WTC11 (cell line): ENCODE measurements around the gene MRPS22. TPM values are rescaled to one million over a fixed set of nuclear protein-coding genes. Genes with fewer than 3 reads are reported as not detected.
"Not testable (repeated sequence)": the region's sequence is repeated elsewhere in the genome, so short reads cannot be mapped to it uniquely, and the experiment has no call there.

Experiments
- ATAC-seq: fragments of 200-7000 bp; cut with Tn5 transposase; 2 replicates; pipeline ENCODE4 v1.10.0; 2021; ENCODE audit warnings: mild to moderate bottlenecking, moderate library complexity
- CTCF ChIA-PET: fragments of 300-600 bp; sonication (Branson Sonifier 250); formaldehyde crosslinking; loops from one replicate; lab custom pipeline; 2021; ENCODE audit warnings: antibody characterized with exemption; lab: Charles Lee
- POLR2A ChIA-PET: fragments of 350-600 bp; sonication (Branson Sonifier 250); formaldehyde crosslinking; loops from one replicate; lab custom pipeline; 2021; ENCODE audit warnings: antibody characterized with exemption; lab: Charles Lee
- DNase-seq: peaks from one replicate; pipeline ENCODE4 v3.0.0; 2021; ENCODE audit warnings: low spot score
- H3K27ac Mint-ChIP-seq: 2 replicates; pipeline ENCODE4 v1.8.0; 2021; ENCODE audit warnings: mixed read lengths
- H3K27me3 Mint-ChIP-seq: 2 replicates; pipeline ENCODE4 v1.8.0; 2021; ENCODE audit warnings: low read depth, mild to moderate bottlenecking, moderate library complexity, mixed read lengths
- H3K36me3 Mint-ChIP-seq: 2 replicates; pipeline ENCODE4 v1.8.0; 2021; ENCODE audit warnings: mixed read lengths
- H3K4me1 Mint-ChIP-seq: 2 replicates; pipeline ENCODE4 v1.8.0; 2022; ENCODE audit warnings: mixed read lengths
- H3K4me3 Mint-ChIP-seq: 2 replicates; pipeline ENCODE4 v1.8.0; 2021; ENCODE audit warnings: mild to moderate bottlenecking, moderate library complexity, mixed read lengths
- H3K9me3 Mint-ChIP-seq: 2 replicates; pipeline ENCODE4 v1.8.0; 2021; ENCODE audit warnings: mixed read lengths
- CTCF ChIP-seq: fragments of 200-600 bp; IDR thresholded peaks from 2 replicates; pipeline ENCODE4 v1.8.0; 2022; ENCODE audit warnings: antibody characterized with exemption
- E2F4 ChIP-seq: sonication (generic); formaldehyde crosslinking; IDR thresholded peaks from 2 replicates; pipeline ENCODE4 v1.8.1; 2022; ENCODE audit warnings: low read depth, mild to moderate bottlenecking, moderate library complexity, missing genetic modification reagents, borderline replicate concordance
- ELF4 ChIP-seq: sonication (generic); formaldehyde crosslinking; IDR thresholded peaks from 2 replicates; pipeline ENCODE4 v1.8.1; 2022; ENCODE audit warnings: low read depth, mild to moderate bottlenecking, moderate library complexity, missing genetic modification reagents
- EMX1 ChIP-seq: fragments of 250-450 bp; sonication (Bioruptor Pico); IDR thresholded peaks from 2 replicates; pipeline ENCODE4 v1.8.0; 2021; ENCODE audit warnings: mild to moderate bottlenecking
- ESRRA ChIP-seq: sonication (generic); formaldehyde crosslinking; IDR thresholded peaks from 2 replicates; pipeline ENCODE4 v1.8.1; 2022; ENCODE audit warnings: mild to moderate bottlenecking, missing genetic modification reagents, borderline replicate concordance
- ETV6 ChIP-seq: sonication (generic); formaldehyde crosslinking; IDR thresholded peaks from 2 replicates; pipeline ENCODE4 v1.8.1; 2022; ENCODE audit warnings: mild to moderate bottlenecking, missing genetic modification reagents
- FOXK1 ChIP-seq: sonication (generic); formaldehyde crosslinking; IDR thresholded peaks from 2 replicates; pipeline ENCODE4 v1.8.0; 2022; ENCODE audit warnings: mild to moderate bottlenecking, moderate library complexity, missing genetic modification reagents
- HMGA2 ChIP-seq: fragments of 250-450 bp; sonication (Bioruptor Pico); IDR thresholded peaks from 2 replicates; pipeline ENCODE4 v1.4.0; 2021; ENCODE audit warnings: mild to moderate bottlenecking, moderate library complexity
- IRF1 ChIP-seq: sonication (generic); formaldehyde crosslinking; IDR thresholded peaks from 2 replicates; pipeline ENCODE4 v1.8.0; 2023; ENCODE audit warnings: missing genetic modification reagents
- MXD4 ChIP-seq: fragments of 250-450 bp; sonication (Bioruptor Pico); IDR thresholded peaks from 2 replicates; pipeline ENCODE4 v1.8.0; 2021; ENCODE audit warnings: mild to moderate bottlenecking, moderate library complexity, borderline replicate concordance
- NR2C2 ChIP-seq: sonication (generic); formaldehyde crosslinking; IDR thresholded peaks from 2 replicates; pipeline ENCODE4 v1.8.0; 2022; ENCODE audit warnings: mild to moderate bottlenecking, missing genetic modification reagents
- PRDM15 ChIP-seq: sonication (generic); formaldehyde crosslinking; IDR thresholded peaks from 2 replicates; pipeline ENCODE4 v1.8.0; 2022; ENCODE audit warnings: missing genetic modification reagents
- RELA ChIP-seq: sonication (generic); formaldehyde crosslinking; IDR thresholded peaks from 2 replicates; pipeline ENCODE4 v1.8.1; 2022; ENCODE audit warnings: missing genetic modification reagents, mild to moderate bottlenecking, borderline replicate concordance
- RORB ChIP-seq: fragments of 250-450 bp; sonication (Bioruptor Pico); IDR thresholded peaks from 2 replicates; pipeline ENCODE4 v1.9.0; 2021; ENCODE audit warnings: mild to moderate bottlenecking
- SMAD3 ChIP-seq: sonication (generic); formaldehyde crosslinking; IDR thresholded peaks from 2 replicates; pipeline ENCODE4 v1.8.0; 2022; ENCODE audit warnings: missing genetic modification reagents, mild to moderate bottlenecking, borderline replicate concordance
- SOX15 ChIP-seq: fragments of 250-450 bp; sonication (Bioruptor Pico); IDR thresholded peaks from 2 replicates; pipeline ENCODE4 v1.9.0; 2021; ENCODE audit warnings: mild to moderate bottlenecking
- ZBTB21 ChIP-seq: sonication (generic); formaldehyde crosslinking; IDR thresholded peaks from 2 replicates; pipeline ENCODE4 v1.8.1; 2023; ENCODE audit warnings: mild to moderate bottlenecking, missing genetic modification reagents, borderline replicate concordance
- ZBTB43 ChIP-seq: sonication (generic); formaldehyde crosslinking; IDR thresholded peaks from 2 replicates; pipeline ENCODE4 v1.8.1; 2023; ENCODE audit warnings: mild to moderate bottlenecking, missing genetic modification reagents
- ZNF138 ChIP-seq: sonication (generic); formaldehyde crosslinking; conservative IDR thresholded peaks from 2 replicates; pipeline ENCODE4 v1.8.1; 2022; ENCODE audit warnings: mild to moderate bottlenecking, moderate library complexity, missing genetic modification reagents
- ZNF232 ChIP-seq: sonication (generic); formaldehyde crosslinking; IDR thresholded peaks from 2 replicates; pipeline ENCODE4 v1.8.0; 2022; ENCODE audit warnings: mild to moderate bottlenecking, missing genetic modification reagents
- ZNF512 ChIP-seq: sonication (generic); formaldehyde crosslinking; IDR thresholded peaks from 2 replicates; pipeline ENCODE4 v1.8.1; 2022; ENCODE audit warnings: missing genetic modification reagents, borderline replicate concordance
- ZNF671 ChIP-seq: fragments of 250-450 bp; sonication (Bioruptor Pico); IDR thresholded peaks from 2 replicates; pipeline ENCODE4 v1.8.0; 2021; ENCODE audit warnings: mild to moderate bottlenecking
- total RNA-seq: library from RNA; stranded (reverse); gene quantifications from 3 replicates; pipeline ENCODE4 v1.2.3, GENCODE V29; 2021

The MRPS22 gene
- total RNA-seq, 1 experiment from 2014 or later, result 44.6 TPM

GRCh38 chr3:139380575-139380974, 36.8 kb downstream of the MRPS22 start (continued):
- TF ChIP-seq E2F4 (no peak), SMAD3 (no peak), ZNF138 (CRISPR knock-in tag) (no peak)

GRCh38 chr3:139382291-139382690, 38.5 kb downstream of the MRPS22 start:
- ATAC-seq, POLR2A ChIA-PET, DNase-seq, H3K4me1 Mint-ChIP-seq, H3K27ac Mint-ChIP-seq, CTCF ChIA-PET, H3K27me3 Mint-ChIP-seq, H3K4me3 Mint-ChIP-seq, H3K9me3 Mint-ChIP-seq: not testable (repeated sequence)
- H3K36me3 Mint-ChIP-seq, result peaks cover 41% of the 10 kb centered on the region

GRCh38 chr3:139388077-139388476, 44.3 kb downstream of the MRPS22 start:
- ChIA-PET POLR2A (no interaction called here), CTCF (no interaction called here)
- Mint-ChIP-seq H3K4me1 (peaks cover 25% of the 10 kb centered on the region), H3K4me3 (peak overlapping the region; percentile 96), H3K36me3 (0 out of 2 replicates have a peak, but pooled peaks cover 2% of the 10 kb centered on the region), H3K27me3 (no peaks in the 10 kb centered on the region), H3K9me3 (no peaks in the 10 kb centered on the region), H3K27ac (no peak overlapping the region)
- DNase-seq (no peak), ATAC-seq (no peak)
- TF ChIP-seq NR2C2 (CRISPR knock-in tag), result no peak
- TF ChIP-seq ZNF512 (CRISPR knock-in tag), result no peak
- no peak for TF ChIP-seq RORB (CRISPR knock-in tag)
- TF ChIP-seq CTCF, result no peak
- no peak for TF ChIP-seq ZBTB21
- TF ChIP-seq HMGA2, result no peak
- no peak for TF ChIP-seq IRF1 (CRISPR knock-in tag)
- no peak for TF ChIP-seq ZBTB43 (CRISPR knock-in tag)
- TF ChIP-seq ELF4, result no peak
- no peak for TF ChIP-seq ZNF232 (CRISPR knock-in tag)
- no peak for TF ChIP-seq FOXK1 (CRISPR knock-in tag)
- TF ChIP-seq ZNF671 (CRISPR knock-in tag), result no peak
- no peak for TF ChIP-seq ETV6 (CRISPR knock-in tag)
- no peak for TF ChIP-seq PRDM15 (CRISPR knock-in tag)
- no peak for TF ChIP-seq MXD4 (CRISPR knock-in tag)
- TF ChIP-seq EMX1 (CRISPR knock-in tag), result no peak
- no peak for TF ChIP-seq E2F4
- TF ChIP-seq SOX15, result no peak
- TF ChIP-seq RELA, result no peak
- no peak for TF ChIP-seq ESRRA (CRISPR knock-in tag)
